ENCODE results near the gene ZSCAN29.

DNA sequence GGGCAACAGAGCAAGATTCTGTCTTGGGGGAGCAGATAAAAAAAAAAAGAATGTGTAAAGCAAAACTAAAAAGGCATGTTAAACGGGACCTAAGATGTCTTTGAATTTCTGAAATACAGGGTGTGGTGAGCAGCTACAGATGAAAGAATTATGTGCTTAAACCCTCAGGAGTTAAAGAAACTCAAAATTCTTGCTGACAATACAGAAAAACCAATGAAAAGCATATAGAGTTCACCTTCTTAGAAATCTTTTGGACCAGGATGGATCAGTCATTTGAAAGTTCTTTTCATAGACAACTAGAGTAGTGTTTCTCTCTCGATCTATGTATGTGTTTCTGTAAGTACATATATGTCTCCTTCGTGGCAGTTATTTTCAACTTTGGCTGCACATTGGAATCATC, 31.4 kb upstream of the ZSCAN29 start:
- TF ChIP-seq EP300 (IDR thresholded peaks at IDR 0.05; ENCODE audit: low read depth): no peak
- TF ChIP-seq, protein P1, sequence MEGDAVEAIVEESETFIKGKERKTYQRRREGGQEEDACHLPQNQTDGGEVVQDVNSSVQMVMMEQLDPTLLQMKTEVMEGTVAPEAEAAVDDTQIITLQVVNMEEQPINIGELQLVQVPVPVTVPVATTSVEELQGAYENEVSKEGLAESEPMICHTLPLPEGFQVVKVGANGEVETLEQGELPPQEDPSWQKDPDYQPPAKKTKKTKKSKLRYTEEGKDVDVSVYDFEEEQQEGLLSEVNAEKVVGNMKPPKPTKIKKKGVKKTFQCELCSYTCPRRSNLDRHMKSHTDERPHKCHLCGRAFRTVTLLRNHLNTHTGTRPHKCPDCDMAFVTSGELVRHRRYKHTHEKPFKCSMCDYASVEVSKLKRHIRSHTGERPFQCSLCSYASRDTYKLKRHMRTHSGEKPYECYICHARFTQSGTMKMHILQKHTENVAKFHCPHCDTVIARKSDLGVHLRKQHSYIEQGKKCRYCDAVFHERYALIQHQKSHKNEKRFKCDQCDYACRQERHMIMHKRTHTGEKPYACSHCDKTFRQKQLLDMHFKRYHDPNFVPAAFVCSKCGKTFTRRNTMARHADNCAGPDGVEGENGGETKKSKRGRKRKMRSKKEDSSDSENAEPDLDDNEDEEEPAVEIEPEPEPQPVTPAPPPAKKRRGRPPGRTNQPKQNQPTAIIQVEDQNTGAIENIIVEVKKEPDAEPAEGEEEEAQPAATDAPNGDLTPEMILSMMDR (IDR thresholded peaks at IDR 0.05): no peak

Data from transverse colon (tissue), 3 donors.